Measurements from ENCODE around the gene COL12A1. TPM values are rescaled to one million over a fixed set of nuclear protein-coding genes. Genes with fewer than 3 reads are reported as not detected.

Gene COL12A1
- total RNA-seq, 1 experiment from 2014 or later = 0.96 TPM

DNA sequence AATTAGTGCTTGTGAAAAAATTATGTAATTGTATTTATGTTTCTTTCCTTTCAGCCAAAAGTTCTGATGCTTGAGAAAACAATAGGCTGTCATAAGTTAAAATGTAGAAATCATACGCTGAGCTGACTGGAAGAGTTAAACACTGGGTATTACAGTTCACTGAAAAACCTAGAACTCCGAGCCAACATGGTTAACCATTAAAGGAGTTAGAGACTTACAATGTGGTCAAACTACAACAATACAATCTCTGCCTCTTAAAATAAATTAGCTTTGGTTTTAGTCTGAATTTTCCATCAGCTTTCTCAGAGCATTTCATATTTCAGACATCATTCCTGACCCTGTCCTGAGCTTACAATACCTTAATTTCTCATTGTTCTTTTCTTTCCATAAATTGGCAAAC, 91.0 kb downstream of the COL12A1 start:
- no peaks in the 10 kb centered on the region for H4K20me1 ChIP-seq (ENCODE audit: control insufficient read depth, insufficient read depth, insufficient read length)
- DNase-seq = no peak
- no peaks in the 10 kb centered on the region for H3K9me3 Mint-ChIP-seq
- no peak overlapping the region for H2BK5ac ChIP-seq (ENCODE audit: insufficient read length, low read length)
- no peak overlapping the region for H3K4me3 Mint-ChIP-seq
- no peak overlapping the region for H3K9ac ChIP-seq (ENCODE audit: extremely low read depth, insufficient read length, low read length)
- H3K27ac ChIP-seq (ENCODE audit: insufficient read length, low read depth, low read length) = no peak overlapping the region
- no peak overlapping the region for H3T11ph ChIP-seq (ENCODE audit: low read length)
- no peak overlapping the region for H3K23ac ChIP-seq (ENCODE audit: insufficient read length, low read depth, low read length)
- H4K91ac ChIP-seq (ENCODE audit: insufficient read length, low read depth, low read length) = no peak overlapping the region
- H3K9me3 ChIP-seq (ENCODE audit: control insufficient read depth, low read depth, low read length) = no peaks in the 10 kb centered on the region
- H2AK5ac ChIP-seq (ENCODE audit: insufficient read length, low read length) = no peak overlapping the region
- no peak overlapping the region for H2BK20ac ChIP-seq (ENCODE audit: low read depth, low read length, poor library complexity, severe bottlenecking)
- no peaks in the 10 kb centered on the region for H3K4me1 ChIP-seq (ENCODE audit: insufficient read depth, low read length)
- no peak overlapping the region for H3K4me2 ChIP-seq (ENCODE audit: insufficient read depth, insufficient read length, low read length)
- no peaks in the 10 kb centered on the region for H3K27me3 Mint-ChIP-seq (ENCODE audit: low read depth)
- TF ChIP-seq, protein P1, sequence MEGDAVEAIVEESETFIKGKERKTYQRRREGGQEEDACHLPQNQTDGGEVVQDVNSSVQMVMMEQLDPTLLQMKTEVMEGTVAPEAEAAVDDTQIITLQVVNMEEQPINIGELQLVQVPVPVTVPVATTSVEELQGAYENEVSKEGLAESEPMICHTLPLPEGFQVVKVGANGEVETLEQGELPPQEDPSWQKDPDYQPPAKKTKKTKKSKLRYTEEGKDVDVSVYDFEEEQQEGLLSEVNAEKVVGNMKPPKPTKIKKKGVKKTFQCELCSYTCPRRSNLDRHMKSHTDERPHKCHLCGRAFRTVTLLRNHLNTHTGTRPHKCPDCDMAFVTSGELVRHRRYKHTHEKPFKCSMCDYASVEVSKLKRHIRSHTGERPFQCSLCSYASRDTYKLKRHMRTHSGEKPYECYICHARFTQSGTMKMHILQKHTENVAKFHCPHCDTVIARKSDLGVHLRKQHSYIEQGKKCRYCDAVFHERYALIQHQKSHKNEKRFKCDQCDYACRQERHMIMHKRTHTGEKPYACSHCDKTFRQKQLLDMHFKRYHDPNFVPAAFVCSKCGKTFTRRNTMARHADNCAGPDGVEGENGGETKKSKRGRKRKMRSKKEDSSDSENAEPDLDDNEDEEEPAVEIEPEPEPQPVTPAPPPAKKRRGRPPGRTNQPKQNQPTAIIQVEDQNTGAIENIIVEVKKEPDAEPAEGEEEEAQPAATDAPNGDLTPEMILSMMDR (conservative IDR thresholded peaks at IDR 0.05) = no peak
- no peak overlapping the region for H3K56ac ChIP-seq (ENCODE audit: insufficient read length, low read depth, low read length)
- no CpG with 5 or more reads among the region's 2 CpGs for WGBS (ENCODE audit: extremely low coverage, insufficient read length, low lambda C conversion rate)
- no peak overlapping the region for H2BK120ac ChIP-seq (ENCODE audit: low read depth, low read length, poor library complexity, severe bottlenecking)
- H3K14ac ChIP-seq (ENCODE audit: insufficient read depth, low read length) = no peak overlapping the region
- no peak overlapping the region for H4K5ac ChIP-seq (ENCODE audit: insufficient read length, low read depth, low read length)
- H3K27ac Mint-ChIP-seq = peak overlapping the region in 1 of 3 experiments; percentile 3; a peak in 1 of 7 replicates
- H3K79me1 ChIP-seq (ENCODE audit: insufficient read depth, low read depth, low read length, poor library complexity, severe bottlenecking) = no peaks in the 10 kb centered on the region
- H3K18ac ChIP-seq (ENCODE audit: insufficient read length, low read depth, low read length) = no peak overlapping the region
- no peak overlapping the region for H2AFZ ChIP-seq (ENCODE audit: low read length)
- H2BK12ac ChIP-seq (ENCODE audit: insufficient read length, low read depth, low read length) = no peak overlapping the region
- H3K4me1 Mint-ChIP-seq = no peaks in the 10 kb centered on the region
- H4K8ac ChIP-seq (replicated peaks; ENCODE audit: insufficient read length, low read depth, low read length) = no peak overlapping the region
- no peaks in the 10 kb centered on the region for H3K27me3 ChIP-seq (ENCODE audit: insufficient read depth, low read length)
- H3K36me3 Mint-ChIP-seq (ENCODE audit: insufficient read depth in 1 of 3, low read depth in 3 of 3) = no peaks in the 10 kb centered on the region
- no peak overlapping the region for H3K4ac ChIP-seq (ENCODE audit: low read depth, low read length)
- H2BK15ac ChIP-seq (ENCODE audit: low read depth, low read length) = no peak overlapping the region
- no peaks in the 10 kb centered on the region for H3K23me2 ChIP-seq (ENCODE audit: insufficient read length, low read depth, low read length, poor library complexity, severe bottlenecking)
- H3K79me2 ChIP-seq (ENCODE audit: insufficient read depth, low read length) = no peaks in the 10 kb centered on the region

Measured in H9 (cell line).